NCI-H1105 (cell line): Measurements from ENCODE around the gene RIN3.

ENCODE experiments used
- DNase-seq: peaks from one replicate; lab custom pipeline; 2025; lab: John Stamatoyannopoulos, UW

The RIN3 gene

DNA sequence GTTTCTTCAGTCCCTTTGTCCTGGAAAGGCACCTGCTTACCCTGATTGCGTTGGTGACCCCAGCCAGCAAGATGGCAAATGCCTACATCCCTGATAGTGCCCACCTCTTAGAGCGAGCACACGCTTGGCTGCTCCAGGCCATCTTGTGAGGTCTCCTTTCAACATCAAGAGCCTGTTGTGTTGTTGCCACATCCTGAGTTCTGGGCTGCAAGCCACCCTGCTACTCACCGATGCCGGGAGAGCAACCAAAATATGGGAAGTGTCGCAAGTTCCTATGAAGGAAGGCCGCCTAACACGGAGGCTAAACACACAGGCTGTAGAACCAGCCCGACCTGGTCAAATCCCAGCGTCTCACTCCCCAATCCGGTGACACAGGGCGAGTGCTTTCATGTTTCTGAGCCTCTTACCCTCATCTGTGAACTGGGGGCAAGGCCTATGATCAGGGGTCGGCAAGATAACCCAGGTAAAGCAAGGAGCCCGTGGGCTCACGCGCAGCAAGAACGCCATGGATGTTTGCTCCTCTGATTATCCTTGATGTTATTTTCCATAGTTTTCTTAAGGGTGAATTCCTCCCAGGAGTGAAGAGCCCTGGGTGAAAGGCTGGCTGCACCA lies 136.5 kb downstream of the RIN3 start:
- DNase-seq: no peak

DNA sequence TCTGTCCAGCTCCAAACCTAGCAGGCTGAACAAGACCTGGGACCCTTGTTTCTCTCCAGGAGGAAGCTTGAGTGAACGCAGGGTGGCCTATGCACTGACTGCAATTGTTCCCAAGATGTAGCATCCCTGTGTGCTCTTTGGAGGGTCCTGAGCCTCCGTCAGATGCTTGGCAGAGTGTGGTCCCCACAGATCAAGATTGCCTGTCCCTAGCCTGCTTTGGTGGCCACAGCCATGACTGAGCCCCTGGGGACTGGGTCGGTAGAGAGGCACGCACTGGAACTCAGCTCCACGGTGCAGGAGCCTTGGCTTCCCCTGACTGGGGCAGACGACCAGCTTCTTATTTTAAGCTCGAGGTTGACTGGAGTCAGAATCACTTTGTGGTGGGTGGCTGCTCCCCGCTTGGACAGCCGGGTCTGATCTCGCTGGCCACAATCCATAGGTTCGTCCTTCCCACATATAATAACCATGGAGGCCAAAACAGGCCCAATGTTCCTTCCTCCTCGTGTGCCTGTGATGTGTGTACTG lies 137.1 kb downstream of the RIN3 start:
- no peak for DNase-seq

DNA sequence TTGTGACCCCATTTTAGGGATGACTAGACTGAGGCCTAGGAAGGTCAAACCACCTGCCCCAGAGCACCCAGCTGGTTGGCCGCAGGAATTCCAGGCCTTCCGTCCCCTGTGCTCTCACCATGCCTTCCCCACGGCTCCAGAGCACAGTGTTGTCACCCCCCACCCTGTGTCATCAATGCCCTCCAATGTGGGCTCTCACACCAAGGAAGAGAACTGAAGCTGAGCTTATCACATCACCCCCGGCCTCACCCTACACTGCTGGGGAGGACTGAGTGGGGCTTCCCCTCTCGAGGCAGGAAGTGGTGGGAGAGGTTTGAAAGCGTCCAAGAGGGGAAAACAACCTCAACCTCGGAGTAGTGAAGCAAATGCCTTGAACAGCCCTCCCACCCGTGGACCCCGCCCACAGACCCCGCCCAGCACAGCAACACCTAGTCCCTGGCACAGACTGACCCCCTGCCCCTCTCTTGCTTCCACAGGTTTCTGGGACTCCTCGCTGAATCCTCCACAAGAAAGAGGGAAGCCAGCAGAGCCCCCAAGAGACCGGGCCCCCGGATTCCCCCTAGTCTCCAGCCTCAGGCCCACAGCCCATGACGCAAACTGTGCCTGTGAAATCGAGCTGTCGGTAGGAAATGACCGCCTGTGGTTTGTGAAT lies 137.7 kb downstream of the RIN3 start:
- DNase-seq: no peak

DNA sequence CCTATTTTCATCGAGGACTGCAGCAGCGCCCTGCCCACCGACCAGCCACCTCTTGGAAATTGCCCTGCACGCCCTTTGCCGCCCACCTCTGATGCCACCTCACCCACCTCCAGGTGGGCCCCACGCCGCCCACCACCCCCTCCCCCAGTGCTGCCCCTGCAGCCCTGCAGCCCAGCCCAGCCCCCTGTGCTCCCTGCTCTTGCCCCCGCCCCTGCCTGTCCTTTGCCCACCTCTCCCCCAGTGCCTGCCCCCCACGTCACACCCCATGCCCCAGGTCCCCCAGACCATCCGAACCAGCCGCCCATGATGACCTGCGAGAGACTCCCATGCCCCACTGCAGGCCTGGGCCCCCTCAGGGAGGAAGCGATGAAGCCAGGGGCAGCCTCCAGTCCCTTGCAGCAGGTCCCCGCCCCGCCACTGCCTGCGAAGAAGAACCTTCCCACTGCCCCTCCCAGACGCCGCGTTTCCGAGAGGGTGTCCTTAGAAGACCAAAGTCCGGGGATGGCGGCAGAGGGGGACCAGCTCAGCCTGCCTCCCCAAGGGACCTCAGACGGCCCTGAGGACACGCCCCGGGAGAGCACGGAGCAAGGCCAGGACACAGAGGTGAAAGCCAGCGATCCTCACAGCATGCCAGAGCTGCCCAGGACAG lies 138.3 kb downstream of the RIN3 start:
- DNase-seq: no peak

DNA sequence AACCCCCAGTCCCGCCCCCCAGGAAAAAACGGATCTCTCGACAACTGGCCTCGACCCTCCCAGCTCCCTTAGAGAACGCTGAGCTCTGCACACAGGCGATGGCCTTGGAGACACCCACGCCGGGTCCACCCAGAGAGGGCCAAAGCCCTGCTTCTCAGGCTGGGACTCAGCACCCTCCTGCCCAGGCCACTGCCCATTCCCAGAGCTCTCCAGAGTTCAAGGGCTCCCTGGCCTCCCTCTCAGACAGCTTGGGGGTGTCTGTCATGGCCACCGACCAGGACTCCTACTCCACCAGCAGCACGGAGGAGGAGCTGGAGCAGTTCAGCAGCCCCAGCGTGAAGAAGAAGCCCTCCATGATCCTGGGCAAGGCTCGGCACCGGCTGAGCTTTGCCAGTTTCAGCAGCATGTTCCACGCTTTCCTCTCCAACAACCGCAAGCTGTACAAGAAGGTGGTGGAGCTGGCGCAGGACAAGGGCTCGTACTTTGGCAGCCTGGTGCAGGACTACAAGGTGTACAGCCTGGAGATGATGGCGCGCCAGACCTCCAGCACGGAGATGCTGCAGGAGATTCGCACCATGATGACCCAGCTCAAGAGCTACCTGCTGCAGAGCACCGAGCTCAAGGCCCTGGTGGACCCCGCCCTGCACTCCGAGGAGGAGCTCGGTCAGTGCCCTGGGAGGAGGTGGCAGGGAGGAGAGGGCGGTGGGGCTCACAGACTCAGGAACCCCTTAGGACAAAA lies 139.0 kb downstream of the RIN3 start:
- no peak for DNase-seq

DNA sequence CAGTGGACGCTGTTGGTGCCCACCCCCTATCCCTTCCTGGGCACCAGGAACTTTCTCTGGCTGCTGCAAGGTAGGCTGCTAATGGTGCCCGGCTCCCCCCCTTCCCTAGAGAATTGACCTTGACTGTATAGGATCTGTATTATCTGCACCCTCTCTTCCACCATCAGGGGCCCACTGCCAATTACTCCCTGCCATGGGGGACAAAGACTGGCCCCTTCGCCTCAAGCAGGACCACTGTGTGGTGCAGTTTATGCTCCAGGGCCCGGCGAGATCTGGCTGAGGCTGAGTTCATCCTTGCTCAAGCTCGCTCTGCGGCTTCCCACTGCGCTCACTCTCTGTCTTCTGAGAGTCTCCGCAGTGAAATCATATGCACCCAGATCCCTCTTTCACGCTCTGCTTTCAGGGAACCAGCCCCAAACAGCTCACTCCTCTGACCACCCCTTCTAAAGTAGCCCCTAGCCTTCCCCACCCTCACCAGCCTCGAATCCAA lies 139.6 kb downstream of the RIN3 start:
- DNase-seq: no peak

DNA sequence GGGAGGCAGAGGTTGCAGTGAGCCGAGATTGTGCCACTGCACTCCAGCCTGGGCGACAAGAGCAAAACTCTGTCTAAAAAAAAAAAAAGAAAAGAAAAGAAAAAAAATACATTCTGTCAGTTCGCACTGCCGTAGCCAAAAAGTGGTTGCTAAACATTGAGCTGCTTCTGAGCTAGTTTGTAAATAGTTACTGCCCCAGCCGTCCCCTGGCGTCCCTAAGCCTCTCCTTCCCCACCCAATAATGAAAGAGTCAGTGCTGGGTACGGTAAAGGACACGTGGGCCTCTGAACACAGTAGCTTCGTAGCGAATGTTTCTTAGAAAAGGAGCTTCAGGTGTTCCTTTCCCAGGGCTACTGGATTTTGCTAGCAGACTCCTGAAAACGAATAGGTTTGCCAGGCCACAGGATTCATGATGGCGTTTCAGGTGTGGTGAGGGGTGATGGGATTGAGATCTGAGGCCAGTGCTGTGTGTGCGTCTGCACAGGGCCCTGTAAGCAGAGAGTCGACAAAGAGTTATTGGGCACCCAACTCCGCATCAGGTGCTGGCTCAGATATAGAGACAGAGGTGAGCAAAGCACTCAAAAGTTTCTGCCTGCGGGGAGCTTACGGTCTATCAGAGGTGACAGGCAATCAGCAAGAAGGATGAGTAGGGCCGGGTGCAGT lies 140.8 kb downstream of the RIN3 start:
- no peak for DNase-seq

DNA sequence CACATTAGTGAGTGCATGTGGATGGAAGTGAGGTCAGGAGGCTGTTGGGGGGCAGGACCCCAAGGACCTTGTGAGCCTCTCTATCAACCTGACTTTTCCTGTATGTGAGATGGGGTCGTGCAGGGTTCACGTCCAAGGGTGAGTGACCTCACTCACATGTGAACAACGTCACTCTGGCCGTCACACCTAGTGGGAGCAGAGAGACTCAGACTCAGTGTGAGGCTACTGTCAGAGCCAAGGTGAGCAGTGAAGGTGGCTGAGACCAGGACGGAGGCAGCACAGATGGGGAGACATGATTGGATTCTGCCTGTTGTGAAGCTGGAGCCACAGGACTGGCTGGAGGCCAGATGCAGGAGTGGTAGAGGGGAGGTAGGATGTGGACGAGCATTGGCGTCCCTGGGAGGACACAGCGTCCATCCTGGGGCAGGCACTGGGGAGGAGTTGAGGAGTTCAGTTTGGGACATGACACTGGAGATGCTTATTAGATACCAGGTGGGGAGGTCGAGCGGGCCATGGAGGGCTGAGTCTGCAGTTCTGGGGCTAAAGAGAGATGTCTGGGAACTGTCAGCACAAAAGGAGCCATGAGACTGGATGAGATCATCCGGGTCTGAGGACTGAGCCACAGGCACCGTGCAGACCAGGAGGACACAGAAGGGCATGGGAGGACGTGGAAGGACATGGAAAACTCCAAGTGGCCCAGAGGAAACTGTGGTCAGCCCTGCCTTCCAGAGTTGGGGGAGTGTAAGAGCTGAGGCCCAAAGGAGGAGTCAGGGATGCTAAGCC lies 142.0 kb downstream of the RIN3 start:
- DNase-seq: no peak

DNA sequence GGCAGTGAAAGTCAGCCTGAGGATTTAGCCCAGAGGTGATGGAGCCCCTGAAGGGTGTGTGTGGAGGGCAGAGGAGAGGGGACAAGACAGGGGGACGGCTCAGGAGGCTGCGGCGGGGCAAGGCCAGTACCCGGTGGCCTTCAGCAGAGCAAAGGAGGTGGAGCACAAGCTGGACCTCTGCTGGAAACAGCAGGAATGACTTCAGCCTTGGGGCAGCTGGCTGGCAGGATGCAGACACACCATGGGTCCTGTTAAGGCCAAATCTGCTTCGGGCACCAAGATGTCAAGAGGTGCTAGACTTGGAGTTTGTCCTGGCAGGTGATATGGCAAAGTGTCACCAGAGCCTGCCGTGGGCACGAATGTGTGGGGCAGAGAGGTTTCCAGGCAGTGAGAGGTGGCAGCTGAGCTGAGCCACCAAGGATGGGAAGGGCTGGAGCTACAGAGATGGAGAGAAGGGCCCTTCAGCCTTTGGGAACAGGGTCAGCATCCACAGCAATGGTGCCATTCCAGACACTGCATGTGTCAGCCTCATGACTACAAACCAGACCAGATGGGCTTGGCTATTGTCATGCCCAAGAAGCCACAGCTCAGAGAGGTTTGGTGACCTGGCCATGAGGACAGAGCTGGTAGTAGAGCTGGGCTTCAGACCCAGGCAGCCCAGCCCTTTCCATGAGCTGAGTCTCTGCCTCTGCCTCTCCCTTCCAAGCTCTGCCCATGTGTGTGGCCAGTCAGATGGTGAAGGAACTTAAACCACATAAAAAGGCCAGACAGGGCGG lies 142.9 kb downstream of the RIN3 start:
- DNase-seq: no peak

DNA sequence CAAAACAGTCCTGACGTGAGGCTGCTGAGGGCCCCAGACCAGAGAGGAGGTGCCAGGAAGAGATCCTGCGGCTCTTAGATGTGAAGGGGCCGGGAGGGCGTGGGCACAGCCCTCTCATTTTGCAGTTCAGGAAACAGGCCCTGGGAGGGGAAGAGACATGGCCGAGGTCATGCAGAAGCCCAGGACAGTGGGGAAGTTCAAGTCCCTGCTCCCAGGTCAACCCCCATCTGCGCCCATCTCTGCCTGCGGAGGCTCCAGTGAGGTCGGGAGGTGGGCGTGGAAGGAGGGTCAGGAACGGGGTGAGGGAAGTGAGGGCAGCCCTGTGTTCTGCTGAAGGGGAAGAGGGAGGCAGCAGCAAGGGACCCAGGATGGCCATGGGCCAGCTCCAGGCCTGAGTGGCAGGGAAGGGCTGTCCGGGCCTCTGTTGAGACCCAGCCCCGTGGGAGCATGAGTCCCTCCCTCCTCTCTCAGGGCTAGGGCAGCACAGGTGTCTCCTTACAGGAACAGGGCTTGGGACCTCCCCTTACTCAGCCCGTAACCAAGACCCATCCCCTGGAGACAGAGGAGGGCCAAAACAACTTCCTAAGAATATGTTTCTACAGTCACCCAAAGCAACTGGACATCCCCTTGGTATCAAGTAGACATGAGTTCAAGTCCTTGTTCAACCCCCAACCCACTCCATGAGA lies 144.0 kb downstream of the RIN3 start:
- DNase-seq: no peak

DNA sequence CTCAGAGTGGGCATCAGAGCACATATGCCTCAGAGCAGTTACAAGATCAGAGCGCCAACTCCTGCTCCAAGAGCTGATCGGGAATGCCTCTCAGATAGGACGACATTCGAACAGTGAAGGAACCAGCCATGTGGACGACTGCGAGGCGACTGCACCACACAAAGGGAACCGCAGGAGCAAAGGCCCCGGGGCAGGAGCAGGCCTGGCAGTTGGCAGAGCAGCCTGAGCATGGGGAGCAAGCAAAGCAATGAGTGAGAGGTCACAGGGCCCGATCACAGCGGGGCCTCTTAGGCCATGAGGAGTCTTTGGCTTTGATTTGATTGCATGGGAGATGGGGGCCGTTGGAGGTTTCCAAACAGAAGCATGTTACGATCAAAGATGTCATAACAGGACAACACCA lies 144.6 kb downstream of the RIN3 start:
- DNase-seq: no peak

DNA sequence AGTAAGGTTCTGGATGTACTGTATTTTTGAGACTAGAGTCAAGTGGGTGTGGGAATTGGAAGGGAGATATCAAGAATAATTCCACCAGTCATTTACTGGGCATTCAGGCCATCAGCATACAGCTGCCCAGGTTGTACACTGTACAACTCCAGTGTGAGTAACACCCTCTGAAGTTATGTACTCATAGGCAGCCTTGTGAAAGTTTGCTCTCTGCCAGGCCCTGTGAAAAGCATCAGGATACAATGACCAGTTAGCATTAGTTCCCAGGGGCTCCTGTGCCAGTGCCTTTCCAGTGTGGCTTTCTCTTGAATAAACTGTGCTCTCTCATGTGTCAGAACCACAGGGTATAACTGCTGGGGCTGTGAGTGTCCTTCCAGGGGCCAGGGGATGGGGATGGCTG lies 145.1 kb downstream of the RIN3 start:
- DNase-seq: no peak

DNA sequence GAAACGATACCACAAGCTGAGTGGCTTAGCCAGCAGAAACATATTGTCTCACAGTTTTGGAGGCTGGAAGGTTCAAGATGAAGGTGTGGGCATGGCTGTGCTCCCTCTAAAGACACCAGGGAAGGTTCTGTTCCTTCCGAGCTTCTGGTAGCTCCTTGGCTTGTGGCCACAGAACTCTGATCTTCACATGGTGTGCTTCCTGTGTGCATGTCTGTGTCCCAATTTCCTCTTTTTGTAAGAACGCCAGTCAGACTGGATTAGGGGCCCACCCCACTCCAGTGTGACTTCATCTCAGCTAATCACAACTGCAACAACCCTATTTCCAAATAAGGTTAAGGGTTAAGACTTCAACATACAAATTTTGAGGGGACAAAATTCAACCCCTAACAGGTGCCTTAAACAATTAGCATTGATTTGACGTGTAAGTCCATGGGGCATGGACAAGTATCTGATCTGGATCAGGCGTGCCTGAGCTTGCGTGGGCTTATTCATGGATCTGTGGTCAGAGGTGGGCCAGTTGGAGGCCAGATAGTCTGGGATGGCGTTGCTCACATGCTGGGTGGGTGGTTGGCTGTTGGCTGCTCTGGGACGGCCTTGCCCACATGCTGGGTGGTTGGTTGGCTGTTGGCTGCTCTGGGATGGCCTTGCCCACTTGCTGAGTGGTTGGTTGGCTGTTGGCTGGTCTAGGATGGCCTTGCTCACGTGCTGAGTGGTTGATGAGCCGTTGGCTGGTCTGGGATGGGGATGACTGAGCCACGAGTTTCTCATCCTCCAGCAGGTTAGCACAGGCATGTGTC lies 146.4 kb downstream of the RIN3 start:
- no peak for DNase-seq

DNA sequence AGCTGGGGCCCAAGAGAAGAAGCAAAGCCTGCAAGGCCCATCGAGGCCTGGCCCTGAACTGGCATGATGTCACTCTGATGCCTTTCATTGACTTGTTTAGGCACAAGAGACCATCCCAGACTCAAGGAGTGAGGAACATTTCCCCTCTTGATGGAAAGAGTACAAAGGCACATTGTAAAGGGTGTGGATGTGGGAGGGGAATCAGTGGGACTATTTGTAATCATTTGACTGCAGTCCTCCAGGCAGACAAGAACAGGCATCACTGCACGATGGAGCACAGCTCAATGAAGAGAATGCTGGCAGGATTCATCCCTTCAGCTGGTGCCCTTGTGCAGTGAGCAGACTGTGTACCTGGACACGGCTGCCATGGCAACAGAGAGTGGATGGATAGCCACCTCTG lies 147.0 kb downstream of the RIN3 start:
- DNase-seq: no peak

DNA sequence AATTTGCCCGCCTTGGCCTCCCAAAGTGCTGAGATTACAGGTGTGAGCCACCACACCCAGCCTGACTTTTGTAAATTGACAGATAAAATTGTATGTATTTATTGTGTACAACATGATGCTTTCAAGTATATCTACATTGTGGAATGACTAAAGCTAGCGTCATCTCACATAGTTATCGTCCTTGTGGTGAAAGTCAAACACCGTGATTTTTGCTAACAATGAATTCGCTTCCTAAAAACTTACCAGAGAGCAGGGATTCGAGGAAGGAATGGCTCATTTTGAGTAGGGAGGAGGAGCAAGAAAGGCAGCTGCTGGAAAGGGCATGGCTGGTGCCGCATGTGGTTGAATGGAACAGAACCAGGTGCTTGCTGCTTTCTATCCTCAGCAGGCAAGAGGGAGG lies 149.5 kb downstream of the RIN3 start:
- DNase-seq: no peak

DNA sequence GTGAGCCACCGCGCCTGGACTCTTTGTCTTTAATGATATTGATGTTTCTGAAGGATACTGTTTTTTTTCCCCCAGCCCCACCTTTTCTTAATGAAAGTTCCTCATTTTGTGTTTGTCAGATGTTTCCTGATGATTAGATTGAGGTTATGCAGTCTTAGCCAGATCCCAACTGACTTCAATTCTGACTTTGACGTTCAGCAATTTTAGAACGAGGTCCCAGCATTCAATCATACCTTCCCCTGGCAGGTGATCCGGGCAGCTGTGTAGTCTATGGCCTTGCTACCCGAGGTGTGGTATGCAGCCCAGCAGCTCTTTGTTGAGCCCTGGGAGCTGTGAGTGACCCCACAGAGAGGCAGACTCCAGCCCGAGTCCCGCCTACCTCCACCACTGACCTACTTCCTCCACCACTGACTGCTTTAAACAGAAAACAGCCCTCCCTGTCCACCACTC lies 152.1 kb downstream of the RIN3 start:
- DNase-seq: no peak

DNA sequence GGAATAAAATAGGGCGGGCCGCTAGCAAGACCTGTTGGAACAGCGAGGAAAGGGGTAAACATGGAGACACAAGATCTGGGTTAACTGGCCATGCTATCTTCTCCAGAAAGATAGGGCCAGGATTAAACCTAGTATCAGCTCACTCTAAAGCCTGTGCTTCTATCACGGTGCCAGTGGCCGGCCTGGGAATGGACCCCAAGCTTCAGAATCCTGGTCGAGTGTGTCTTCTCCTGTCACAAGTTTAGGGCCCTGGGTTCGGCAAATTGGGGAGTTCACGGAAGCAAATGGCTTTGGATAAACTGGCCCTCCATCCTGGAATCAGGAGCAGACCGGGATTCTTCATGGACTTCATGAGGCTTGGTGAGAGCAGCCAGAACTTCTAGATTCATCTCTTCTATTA lies 152.7 kb downstream of the RIN3 start:
- DNase-seq: no peak

DNA sequence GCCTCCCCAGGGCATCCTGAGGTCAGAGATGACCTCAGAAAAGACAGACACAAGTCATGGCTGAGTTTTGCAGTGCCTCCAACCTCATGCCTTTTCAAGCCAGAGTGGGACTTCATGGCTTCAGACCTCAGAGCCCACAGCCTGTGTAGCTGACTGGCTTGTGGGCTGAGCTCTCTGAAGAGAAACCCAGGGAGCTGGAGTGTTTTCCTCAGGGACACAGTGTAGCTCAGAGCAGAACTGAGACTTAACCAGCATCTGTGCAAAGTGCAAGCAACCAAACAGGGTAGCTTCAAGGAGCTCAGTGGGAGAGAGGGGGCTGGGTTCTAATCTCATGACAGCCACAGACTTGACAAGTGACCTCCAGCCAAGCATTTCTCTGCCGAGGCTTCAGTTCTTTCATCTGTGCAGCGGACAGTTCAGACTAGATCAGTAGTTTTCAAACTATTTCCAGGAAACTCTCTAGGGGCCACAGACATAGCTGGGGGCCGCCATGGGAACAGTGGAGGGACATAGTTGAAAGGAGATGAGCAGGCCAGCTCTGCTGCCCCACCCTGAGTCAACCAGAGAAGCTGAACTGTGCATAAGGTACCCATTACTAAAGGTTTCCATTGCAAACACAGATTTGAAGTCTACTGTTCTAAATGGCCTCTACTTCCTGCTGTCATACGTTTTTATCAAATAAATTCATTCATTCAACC lies 154.8 kb downstream of the RIN3 start:
- no peak for DNase-seq
